H9 (cell line): ENCODE data around the gene VEGFD. TPM values are rescaled to one million over a fixed set of nuclear protein-coding genes. Genes with fewer than 3 reads are reported as not detected.

Experiments used
- DNase-seq: peaks from one replicate; pipeline ENCODE4 v3.0.0-alpha.2; 2017
- H2AFZ ChIP-seq: one replicate; pipeline ENCODE4 v1.6.1; 2013; ENCODE audit warnings: mild to moderate bottlenecking, low read length, control low read depth, moderate library complexity
- H2AK5ac ChIP-seq: 2 replicates; pipeline ENCODE4 v1.6.1; 2013; ENCODE audit warnings: low read length, control low read depth, mixed read lengths; ENCODE audit not compliant: insufficient read length
- H2BK120ac ChIP-seq: one replicate; pipeline ENCODE4 v1.6.1; 2013; ENCODE audit warnings: low read depth, mild to moderate bottlenecking, low read length, control low read depth, inconsistent platforms; ENCODE audit not compliant: poor library complexity, severe bottlenecking
- H2BK12ac ChIP-seq: 2 replicates; pipeline ENCODE4 v1.6.1; 2013; ENCODE audit warnings: low read length, control low read depth, mixed read lengths, low read depth; ENCODE audit not compliant: insufficient read length
- H2BK15ac ChIP-seq: 2 replicates; pipeline ENCODE4 v1.6.1; 2013; ENCODE audit warnings: low read depth, low read length, control low read depth
- H2BK20ac ChIP-seq: one replicate; pipeline ENCODE4 v1.6.1; 2013; ENCODE audit warnings: low read depth, mild to moderate bottlenecking, low read length, control low read depth, inconsistent platforms; ENCODE audit not compliant: poor library complexity, severe bottlenecking
- H2BK5ac ChIP-seq: 2 replicates; pipeline ENCODE4 v1.6.1; 2013; ENCODE audit warnings: low read length, control low read depth, mixed read lengths; ENCODE audit not compliant: insufficient read length
- H3K14ac ChIP-seq: 2 replicates; pipeline ENCODE4 v1.6.1; 2013; ENCODE audit warnings: low read length, control low read depth; ENCODE audit not compliant: insufficient read depth
- H3K18ac ChIP-seq: 2 replicates; pipeline ENCODE4 v1.6.1; 2013; ENCODE audit warnings: low read depth, mild to moderate bottlenecking, mixed read lengths, low read length, control low read depth; ENCODE audit not compliant: insufficient read length
- H3K23ac ChIP-seq: 2 replicates; pipeline ENCODE4 v1.6.1; 2013; ENCODE audit warnings: low read length, control low read depth, mixed read lengths, low read depth; ENCODE audit not compliant: insufficient read length
- H3K23me2 ChIP-seq: 2 replicates; pipeline ENCODE4 v1.6.1; 2013; ENCODE audit warnings: low read depth, mild to moderate bottlenecking, mixed read lengths, low read length, control low read depth; ENCODE audit not compliant: insufficient read length, poor library complexity, severe bottlenecking
- H3K27ac ChIP-seq: 2 replicates; pipeline ENCODE4 v1.5.1; 2013; ENCODE audit warnings: low read length, control low read depth, mixed read lengths, low read depth; ENCODE audit not compliant: insufficient read length
- H3K27me3 ChIP-seq: 2 replicates; pipeline ENCODE4 v1.6.1; 2013; ENCODE audit warnings: low read length, control low read depth, inconsistent platforms; ENCODE audit not compliant: insufficient read depth
- H3K4ac ChIP-seq: 2 replicates; pipeline ENCODE4 v1.6.1; 2013; ENCODE audit warnings: low read depth, mild to moderate bottlenecking, control low read depth, inconsistent platforms, low read length, moderate library complexity
- H3K4me1 ChIP-seq: 2 replicates; pipeline ENCODE4 v1.6.1; 2013; ENCODE audit warnings: low read length, control low read depth, inconsistent platforms; ENCODE audit not compliant: insufficient read depth
- H3K4me2 ChIP-seq: 2 replicates; pipeline ENCODE4 v1.6.1; 2013; ENCODE audit warnings: low read length, control low read depth, mixed read lengths; ENCODE audit not compliant: insufficient read length, insufficient read depth
- H3K56ac ChIP-seq: 2 replicates; pipeline ENCODE4 v1.6.1; 2013; ENCODE audit warnings: low read depth, mild to moderate bottlenecking, mixed read lengths, low read length, control low read depth; ENCODE audit not compliant: insufficient read length
- H3K79me1 ChIP-seq: 2 replicates; pipeline ENCODE4 v1.6.1; 2013; ENCODE audit warnings: low read depth, mild to moderate bottlenecking, moderate library complexity, low read length, control low read depth, inconsistent platforms; ENCODE audit not compliant: insufficient read depth, poor library complexity, severe bottlenecking
- H3K79me2 ChIP-seq: 2 replicates; pipeline ENCODE4 v1.6.1; 2013; ENCODE audit warnings: low read length, control low read depth, inconsistent platforms; ENCODE audit not compliant: insufficient read depth
- H3K9ac ChIP-seq: 2 replicates; pipeline ENCODE4 v1.6.1; 2013; ENCODE audit warnings: low read length, control low read depth, mixed read lengths; ENCODE audit not compliant: insufficient read length; ENCODE audit errors: extremely low read depth
- H3K9me3 ChIP-seq: one replicate; pipeline ENCODE4 v1.6.1; 2013; ENCODE audit warnings: low read depth, low read length, inconsistent platforms; ENCODE audit not compliant: control insufficient read depth
- H3T11ph ChIP-seq: one replicate; pipeline ENCODE4 v1.6.1; 2013; ENCODE audit warnings: mild to moderate bottlenecking, low read length, control low read depth, inconsistent platforms
- H4K20me1 ChIP-seq: one replicate; pipeline ENCODE4 v1.6.1; 2013; ENCODE audit not compliant: control insufficient read depth, insufficient read length, insufficient read depth
- H4K5ac ChIP-seq: 2 replicates; pipeline ENCODE4 v1.6.1; 2013; ENCODE audit warnings: low read depth, mild to moderate bottlenecking, mixed read lengths, low read length, control low read depth; ENCODE audit not compliant: insufficient read length
- H4K8ac ChIP-seq: replicated peaks from 2 replicates; pipeline ENCODE4 v1.6.1; 2013; ENCODE audit warnings: low read length, control low read depth, mixed read lengths, low read depth; ENCODE audit not compliant: insufficient read length
- H4K91ac ChIP-seq: 2 replicates; pipeline ENCODE4 v1.6.1; 2013; ENCODE audit warnings: low read depth, mild to moderate bottlenecking, moderate library complexity, mixed read lengths, low read length, control low read depth; ENCODE audit not compliant: insufficient read length
- H3K27ac Mint-ChIP-seq, 3 experiments: 2 replicates in 2 of 3; 3 replicates in 1 of 3; pipeline ENCODE4 v1.8.0; 2020 to 2021; ENCODE audit warnings: mixed read lengths in 3 of 3, mild to moderate bottlenecking in 1 of 3, moderate library complexity in 1 of 3
- H3K27me3 Mint-ChIP-seq: 2 replicates; pipeline ENCODE4 v1.8.0; 2021; ENCODE audit warnings: low read depth, mild to moderate bottlenecking, moderate library complexity, mixed read lengths
- H3K36me3 Mint-ChIP-seq, 3 experiments: 2 replicates in 2 of 3; 3 replicates in 1 of 3; pipeline ENCODE4 v1.8.0; 2020 to 2021; ENCODE audit warnings: low read depth in 3 of 3, mixed read lengths in 3 of 3; ENCODE audit not compliant: insufficient read depth in 1 of 3
- H3K4me1 Mint-ChIP-seq, 2 experiments: 2 replicates each; pipeline ENCODE4 v1.8.0; 2020; ENCODE audit warnings: mixed read lengths in 2 of 2
- H3K4me3 Mint-ChIP-seq, 2 experiments: 2 replicates in 1 of 2; 3 replicates in 1 of 2; pipeline ENCODE4 v1.8.0; 2020 to 2021; ENCODE audit warnings: mild to moderate bottlenecking in 2 of 2, mixed read lengths in 2 of 2, moderate library complexity in 1 of 2
- H3K9me3 Mint-ChIP-seq, 2 experiments: 2 replicates in 1 of 2; 3 replicates in 1 of 2; pipeline ENCODE4 v1.8.0; 2020; ENCODE audit warnings: mild to moderate bottlenecking in 2 of 2, mixed read lengths in 2 of 2, moderate library complexity in 1 of 2
- CTCF ChIP-seq: fragments of 200-600 bp; sonication (generic); conservative IDR thresholded peaks from 3 replicates; pipeline ENCODE4 v1.8.0; 2021; ENCODE audit warnings: antibody characterized with exemption, mild to moderate bottlenecking
- WGBS: extraction: QIAGEN DNeasy Blood & Tissue Kit; methylation state at CpG from one replicate; pipeline ENCODE4 v1.1.7; 2013; ENCODE audit warnings: missing lambda C conversion rate, low lambda C conversion rate, mixed read lengths; ENCODE audit not compliant: insufficient read length; ENCODE audit errors: extremely low coverage; 5-methylcytosine and 5-hydroxymethylcytosine counted together
- total RNA-seq: library from RNA; stranded (reverse); gene quantifications from 2 replicates; pipeline ENCODE4 v1.2.1, GENCODE V29; 2021

The VEGFD gene
- total RNA-seq, 1 experiment from 2014 or later: 0.11 TPM

- Histone ChIP-seq H2AK5ac (no peak overlapping the region), H3K14ac (no peak overlapping the region), H3K79me1 (no peaks in the 10 kb centered on the region), H3K79me2 (no peaks in the 10 kb centered on the region), H2AFZ (no peak overlapping the region), H3K4ac (no peak overlapping the region), H2BK5ac (no peak overlapping the region), H3K23ac (no peak overlapping the region), H3K18ac (no peak overlapping the region), H3K56ac (no peak overlapping the region), H2BK120ac (no peak overlapping the region), H4K20me1 (no peaks in the 10 kb centered on the region), H4K5ac (no peak overlapping the region), H3K27ac (no peak overlapping the region), H4K8ac (no peak overlapping the region), H3K9me3 (no peaks in the 10 kb centered on the region), H4K91ac (no peak overlapping the region), H2BK15ac (no peak overlapping the region), H2BK20ac (no peak overlapping the region), H3K4me2 (no peak overlapping the region), H3K23me2 (no peaks in the 10 kb centered on the region), H3K27me3 (no peaks in the 10 kb centered on the region), H3T11ph (no peak overlapping the region), H3K9ac (no peak overlapping the region), H3K4me1 (no peaks in the 10 kb centered on the region), H2BK12ac (no peak overlapping the region)
- DNase-seq: no peak
- H3K27me3 Mint-ChIP-seq: no peaks in the 10 kb centered on the region
- TF ChIP-seq CTCF: no peak
- peaks cover 0 to 42% (median 27%) of the 10 kb centered on the region in 3 experiments; a peak in 5 of 7 replicates for H3K36me3 Mint-ChIP-seq
- H3K9me3 Mint-ChIP-seq: peaks cover 0 to 7% of the 10 kb centered on the region in 2 experiments; a peak in 1 of 5 replicates
- H3K4me3 Mint-ChIP-seq: no peak overlapping the region
- no peaks in the 10 kb centered on the region for H3K4me1 Mint-ChIP-seq
- no peak overlapping the region for H3K27ac Mint-ChIP-seq
- WGBS: no CpG with 5 or more reads among the region's 3 CpGs
Observed at GRCh38 chrX:15322072-15322471, 62.1 kb downstream of the VEGFD start.
